NK-92 treated with Interleukin-12 subunit alpha and Interleukin-12 subunit beta, amount 100 ng/mL, for 24 hours (cell line): ENCODE results near the gene CCDC172.

Experiments used
- DNase-seq: peaks from one replicate; lab custom pipeline; 2025; lab: John Stamatoyannopoulos, UW

The CCDC172 gene

GRCh38 chr10:116324227-116324950 is at the start of gene CCDC172:
TSS of gene CCDC172 (plus strand) at chr10:116324448. CDS start at chr10:116325012, 564 bp downstream.
- no peak for DNase-seq

GRCh38 chr10:116276981-116277380 is 47.3 kb upstream of the CCDC172 start:
- no peak for DNase-seq

GRCh38 chr10:116278846-116279245 is 45.4 kb upstream of the CCDC172 start:
- DNase-seq: no peak

GRCh38 chr10:116281775-116282174 is 42.5 kb upstream of the CCDC172 start:
- DNase-seq: no peak

- no peak for DNase-seq
Measured at GRCh38 chr10:116286626-116287200, 37.5 kb upstream of the CCDC172 start.

GRCh38 chr10:116287906-116288501 is 36.2 kb upstream of the CCDC172 start:
- no peak for DNase-seq

- no peak for DNase-seq
Measured at GRCh38 chr10:116289652-116290051, 34.6 kb upstream of the CCDC172 start.

- DNase-seq: no peak
Measured at GRCh38 chr10:116292493-116292892, 31.8 kb upstream of the CCDC172 start.

- DNase-seq: no peak
Measured at GRCh38 chr10:116296291-116296721, 27.9 kb upstream of the CCDC172 start.

- no peak for DNase-seq
Measured at GRCh38 chr10:116298586-116298985, 25.7 kb upstream of the CCDC172 start.

- no peak for DNase-seq
Measured at GRCh38 chr10:116300542-116300941, 23.7 kb upstream of the CCDC172 start.

GRCh38 chr10:116304923-116305322 is 19.3 kb upstream of the CCDC172 start:
- no peak for DNase-seq

GRCh38 chr10:116306847-116307246 is 17.4 kb upstream of the CCDC172 start:
- no peak for DNase-seq

GRCh38 chr10:116307455-116307854 is 16.8 kb upstream of the CCDC172 start:
- no peak for DNase-seq

GRCh38 chr10:116311016-116311415 is 13.2 kb upstream of the CCDC172 start:
- DNase-seq: no peak

GRCh38 chr10:116311706-116312490 is 12.3 kb upstream of the CCDC172 start:
- no peak for DNase-seq

- no peak for DNase-seq
Measured at GRCh38 chr10:116312548-116312947, 11.7 kb upstream of the CCDC172 start.

GRCh38 chr10:116316503-116316902 is 7.7 kb upstream of the CCDC172 start:
- no peak for DNase-seq

GRCh38 chr10:116324951-116325635 is 845 bp downstream of the CCDC172 start:
- DNase-seq: no peak

GRCh38 chr10:116325987-116326386 is 1.7 kb downstream of the CCDC172 start:
- DNase-seq: no peak

GRCh38 chr10:116329153-116329552 is 4.9 kb downstream of the CCDC172 start:
- no peak for DNase-seq

GRCh38 chr10:116331815-116332214 is 7.6 kb downstream of the CCDC172 start:
- no peak for DNase-seq
